Measurements from ENCODE around the gene TMEM54.

The TMEM54 gene

DNA sequence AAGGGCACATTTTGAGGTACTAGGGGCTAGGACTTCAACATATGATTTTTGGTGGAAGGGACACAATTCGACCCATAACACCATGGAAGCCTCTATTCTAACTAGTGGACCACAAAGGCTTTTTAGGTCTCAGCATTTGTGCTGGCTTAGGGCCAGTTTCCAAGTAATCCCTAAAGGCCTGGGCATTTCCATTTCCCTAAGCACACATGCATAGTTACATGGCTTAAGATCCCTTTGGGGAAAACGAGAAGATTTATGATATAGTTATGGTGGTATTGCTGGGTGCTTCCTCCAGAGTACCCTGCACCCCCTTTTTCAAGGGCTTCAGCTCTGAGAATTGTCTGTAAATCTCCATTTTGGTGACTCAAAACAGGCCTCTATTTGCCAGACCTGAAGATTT, 28.2 kb upstream of the TMEM54 start:
- in situ Hi-C loops (cut with HindIII; ENCODE audit: low pct_unique_long_range_greater_than_20kb, low sequenced_read_pairs) = no loop called here
- TF ChIP-seq JUND (IDR thresholded peaks at IDR 0.05; ENCODE audit: low read depth) = no peak

DNA sequence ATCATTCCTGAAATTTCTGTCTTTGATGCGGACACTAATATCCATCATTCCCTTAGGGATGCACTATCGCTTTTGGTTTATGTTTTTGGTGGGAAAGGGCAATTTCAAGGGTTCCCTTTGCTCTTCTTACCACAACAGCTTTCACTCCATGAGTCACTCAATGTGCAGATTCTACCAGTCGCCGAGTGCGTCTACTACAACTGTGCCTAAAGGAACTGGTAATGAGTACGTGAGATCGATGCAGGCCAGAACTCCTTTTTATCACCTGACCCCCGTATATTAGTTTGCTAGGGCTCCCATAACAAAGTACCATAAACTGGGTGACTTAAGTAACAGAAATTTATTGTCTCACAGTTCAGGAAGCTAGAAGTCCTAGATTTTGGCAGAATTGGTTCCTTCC, 27.5 kb upstream of the TMEM54 start:
- TF ChIP-seq JUND (IDR thresholded peaks at IDR 0.05; ENCODE audit: low read depth) = no peak
- no peak for DNase-seq (ENCODE audit: low read depth in 1 of 2, low spot score in 1 of 2)
- in situ Hi-C loops (cut with HindIII; ENCODE audit: low pct_unique_long_range_greater_than_20kb, low sequenced_read_pairs) = no loop called here

More for the DNA sequence above, 28.2 kb upstream of the TMEM54 start:
- DNase-seq (ENCODE audit: low read depth in 1 of 2, low spot score in 1 of 2) = no peak

DNA sequence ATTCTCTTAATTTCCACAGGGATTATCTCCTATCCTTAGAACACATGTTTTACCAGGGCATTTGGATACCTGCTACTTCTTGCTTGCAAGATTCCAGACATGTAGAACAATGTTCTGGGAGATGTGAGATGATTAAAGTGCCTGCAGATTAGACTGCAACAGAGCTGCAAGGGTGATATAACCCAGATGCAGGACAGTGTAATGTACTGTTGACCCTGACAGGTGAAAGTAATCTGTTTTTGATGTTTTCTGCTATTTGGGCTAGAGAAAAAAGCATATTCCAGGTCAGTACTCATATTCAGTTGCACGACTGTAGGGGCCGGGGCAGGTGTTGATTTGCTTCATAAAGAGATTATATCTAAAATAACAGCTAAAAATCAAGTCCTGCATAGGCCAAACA, 27.1 kb upstream of the TMEM54 start:
- TF ChIP-seq JUND (IDR thresholded peaks at IDR 0.05; ENCODE audit: low read depth) = no peak
- no peak for DNase-seq (ENCODE audit: low read depth in 1 of 2, low spot score in 1 of 2)
- in situ Hi-C loops (cut with HindIII; ENCODE audit: low pct_unique_long_range_greater_than_20kb, low sequenced_read_pairs) = no loop called here

DNA sequence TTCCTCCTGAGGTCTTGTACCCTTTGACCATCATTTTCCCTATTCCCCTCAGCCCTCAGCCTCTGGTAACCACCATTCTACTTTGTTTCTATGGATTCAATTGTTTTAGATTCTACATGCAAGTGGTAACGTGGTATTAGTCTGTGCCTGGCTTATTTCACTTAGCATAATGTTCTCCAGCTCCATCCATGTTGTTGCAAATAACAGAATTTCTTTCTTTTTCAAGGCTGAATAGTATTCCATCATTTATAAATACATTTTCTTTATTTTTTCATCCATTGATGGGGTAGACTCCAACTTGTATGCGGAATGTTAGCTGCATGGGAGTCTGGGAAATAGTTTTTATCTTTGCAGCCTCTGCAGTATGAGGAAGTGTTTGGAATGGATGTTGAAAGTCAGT, 26.3 kb upstream of the TMEM54 start:
- DNase-seq (ENCODE audit: low read depth in 1 of 2, low spot score in 1 of 2) = no peak
- no peak for TF ChIP-seq JUND (IDR thresholded peaks at IDR 0.05; ENCODE audit: low read depth)
- in situ Hi-C loops (cut with HindIII; ENCODE audit: low pct_unique_long_range_greater_than_20kb, low sequenced_read_pairs) = no loop called here

DNA sequence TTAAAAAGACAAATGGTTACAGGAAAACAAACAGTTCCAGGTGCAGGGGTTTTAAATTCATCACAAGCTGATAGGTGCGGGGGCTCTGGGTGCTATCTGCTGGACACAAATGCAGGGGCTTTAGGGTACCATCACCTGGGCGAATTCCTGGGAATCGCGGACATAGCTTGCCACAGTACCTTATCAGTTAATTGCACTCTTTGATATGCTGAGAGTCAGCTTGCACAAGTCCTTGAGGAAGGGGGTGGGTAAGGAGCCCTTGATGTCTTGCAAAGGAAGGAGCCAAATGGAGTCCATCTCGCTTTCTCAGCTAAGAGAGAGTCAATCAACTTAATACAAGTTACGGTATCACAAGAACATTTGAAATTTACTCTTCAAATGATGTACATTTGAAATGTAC, 25.4 kb upstream of the TMEM54 start:
- in situ Hi-C loops (cut with HindIII; ENCODE audit: low pct_unique_long_range_greater_than_20kb, low sequenced_read_pairs) = no loop called here
- no peak for TF ChIP-seq JUND (IDR thresholded peaks at IDR 0.05; ENCODE audit: low read depth)
- no peak for DNase-seq (ENCODE audit: low read depth in 1 of 2, low spot score in 1 of 2)

DNA sequence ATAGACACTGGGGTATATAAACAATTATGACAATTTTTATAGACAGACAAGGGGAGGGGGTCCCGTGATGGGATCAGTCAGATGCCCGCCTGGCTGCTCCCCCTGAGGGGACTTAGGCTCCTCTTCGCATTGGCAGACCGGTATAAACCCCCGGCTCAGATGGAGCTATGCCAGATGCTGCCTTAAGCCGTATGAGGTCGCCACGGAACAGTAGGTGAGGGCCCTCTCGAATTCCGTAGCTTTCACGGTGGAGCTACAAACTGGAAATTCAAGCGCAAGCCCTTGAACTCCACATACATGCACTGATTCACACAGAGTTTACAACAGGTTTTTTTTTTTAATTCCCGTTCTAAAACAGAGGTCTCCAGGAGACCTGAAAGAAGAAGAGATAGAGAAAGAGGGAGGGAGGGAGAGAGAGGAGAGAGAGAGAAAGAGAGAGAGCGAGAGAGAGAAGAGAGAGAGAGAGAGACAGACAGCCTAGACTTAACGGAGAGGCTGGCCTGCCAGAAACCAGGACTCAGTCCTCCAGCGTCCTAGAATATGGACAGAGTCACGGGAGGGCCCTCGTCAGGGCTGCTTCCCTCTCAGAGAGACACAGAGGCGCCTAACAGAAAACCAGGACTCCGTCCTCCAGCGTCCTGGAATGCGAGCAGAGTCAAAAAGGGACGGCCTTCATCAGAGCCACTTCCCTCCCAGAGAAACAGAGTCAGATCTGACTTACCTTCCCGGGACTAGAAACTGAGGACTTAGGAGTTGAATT, 24.4 kb upstream of the TMEM54 start:
- DNase-seq (ENCODE audit: low read depth in 1 of 2, low spot score in 1 of 2) = no peak
- TF ChIP-seq JUND (IDR thresholded peaks at IDR 0.05; ENCODE audit: low read depth) = no peak
- in situ Hi-C loops (cut with HindIII; ENCODE audit: low pct_unique_long_range_greater_than_20kb, low sequenced_read_pairs) = no loop called here

DNA sequence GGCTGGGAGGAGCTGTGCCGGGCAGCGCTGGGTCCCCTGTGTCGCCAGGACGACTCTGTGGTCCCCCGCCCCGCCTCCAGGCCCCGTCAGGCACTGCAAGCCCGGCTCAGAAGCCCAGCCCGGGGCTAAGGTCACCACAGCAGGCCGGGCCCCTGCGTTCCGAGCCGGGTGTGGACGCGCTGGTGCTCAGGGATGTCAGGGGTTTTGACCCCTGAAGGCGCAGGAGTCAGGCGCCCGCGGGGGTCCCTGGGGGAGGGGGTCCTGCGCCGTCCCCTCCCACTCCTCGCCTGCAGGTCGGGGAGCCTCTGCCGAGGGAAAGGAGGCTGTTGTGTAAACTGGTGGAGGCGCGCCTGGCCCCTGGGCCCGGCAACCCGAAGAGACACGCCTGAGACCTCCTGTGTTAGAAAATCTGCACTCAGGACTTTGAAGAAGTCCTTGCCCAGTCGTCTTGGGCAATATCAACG, 23.7 kb upstream of the TMEM54 start:
- TF ChIP-seq JUND (IDR thresholded peaks at IDR 0.05; ENCODE audit: low read depth) = no peak
- in situ Hi-C loops (cut with HindIII; ENCODE audit: low pct_unique_long_range_greater_than_20kb, low sequenced_read_pairs) = no loop called here
- no peak for DNase-seq (ENCODE audit: low read depth in 1 of 2, low spot score in 1 of 2)

DNA sequence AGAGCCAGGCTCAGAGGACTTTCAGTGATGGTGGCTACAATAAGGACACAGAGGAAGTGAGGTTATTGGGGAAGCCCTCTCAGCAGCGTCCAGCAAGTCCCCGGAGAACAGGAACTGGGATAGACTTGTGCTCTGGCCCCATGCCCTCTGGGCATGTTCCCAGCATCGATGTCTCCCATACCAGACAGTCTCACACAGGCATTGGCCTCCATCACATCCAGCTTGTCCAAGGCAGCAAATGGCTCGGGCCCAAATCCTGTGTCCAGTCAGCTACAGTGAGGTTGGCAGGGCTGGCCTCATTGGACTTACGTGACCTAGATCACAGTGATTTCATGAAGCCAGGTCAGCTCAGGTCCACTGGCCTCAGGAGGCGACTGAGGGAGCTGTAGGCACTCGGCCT, 19.6 kb upstream of the TMEM54 start:
- TF ChIP-seq JUND (IDR thresholded peaks at IDR 0.05; ENCODE audit: low read depth) = no peak
- DNase-seq (ENCODE audit: low read depth in 1 of 2, low spot score in 1 of 2) = no peak
- in situ Hi-C loops (cut with HindIII; ENCODE audit: low pct_unique_long_range_greater_than_20kb, low sequenced_read_pairs) = no loop called here

DNA sequence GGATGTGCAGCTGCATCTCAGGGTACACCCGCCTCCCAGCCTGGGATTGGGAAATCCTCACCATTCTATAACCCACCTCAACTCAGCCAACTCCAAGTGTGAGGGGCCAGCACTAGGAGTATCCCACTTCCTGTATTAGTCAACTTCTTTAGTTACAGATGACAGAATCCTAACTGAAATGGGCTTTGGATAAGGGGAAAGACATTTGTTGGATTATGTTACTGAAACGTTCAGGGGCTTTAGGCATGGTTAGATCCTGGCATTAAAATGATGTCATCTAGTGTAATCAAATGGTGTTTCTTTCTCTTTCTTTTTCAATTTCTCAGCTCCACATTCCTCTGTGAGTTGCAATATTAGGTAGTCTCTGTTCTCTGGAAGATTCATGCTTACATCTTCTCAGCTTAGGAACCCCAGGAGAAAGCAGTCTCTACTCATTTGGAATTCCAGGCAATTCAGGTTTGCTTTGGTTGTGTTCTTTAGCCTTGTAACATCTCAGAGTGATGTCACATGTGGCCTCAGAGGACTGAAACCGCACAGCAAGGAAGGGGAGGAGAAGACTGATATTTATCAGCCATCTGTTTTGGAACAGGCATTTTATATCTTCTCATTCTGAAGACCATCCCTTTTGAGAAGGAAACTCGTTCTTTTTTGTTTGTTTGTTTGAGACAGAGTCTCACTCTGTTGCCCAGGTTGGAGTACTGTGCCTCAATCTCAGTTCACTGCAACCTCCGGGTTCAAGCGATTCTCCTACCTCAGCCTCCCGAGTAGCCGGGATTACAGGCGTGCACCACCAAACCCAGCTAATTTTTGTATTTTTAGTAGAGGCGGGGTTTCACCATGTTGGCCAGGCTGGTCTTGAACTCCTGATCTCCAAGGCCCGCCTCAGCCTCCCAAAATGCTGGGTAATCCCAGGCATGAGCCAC, 18.9 kb upstream of the TMEM54 start:
- in situ Hi-C loops (cut with HindIII; ENCODE audit: low pct_unique_long_range_greater_than_20kb, low sequenced_read_pairs) = no loop called here
- DNase-seq (ENCODE audit: low read depth in 1 of 2, low spot score in 1 of 2) = no peak
- TF ChIP-seq JUND (IDR thresholded peaks at IDR 0.05; ENCODE audit: low read depth) = no peak

DNA sequence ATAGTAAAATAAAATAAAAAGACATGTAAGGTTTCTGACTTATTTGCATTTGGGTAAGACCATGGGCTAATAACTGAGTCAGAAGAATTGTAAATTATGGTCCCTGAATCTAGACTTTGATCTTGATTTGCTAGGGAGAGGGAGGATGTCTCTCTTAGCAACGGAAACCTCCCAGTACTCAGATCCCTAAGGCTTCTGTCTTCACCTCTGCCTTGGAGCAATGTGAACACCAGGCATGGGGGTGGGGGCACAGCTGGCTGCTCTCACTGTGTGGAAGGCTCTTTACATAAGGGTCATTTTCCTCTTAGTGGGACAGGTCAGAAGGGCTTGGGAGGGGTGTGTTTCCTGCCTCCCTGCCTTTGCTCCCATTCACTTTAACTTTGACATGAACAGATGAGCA, 17.0 kb upstream of the TMEM54 start:
- no peak for DNase-seq (ENCODE audit: low read depth in 1 of 2, low spot score in 1 of 2)
- in situ Hi-C loops (cut with HindIII; ENCODE audit: low pct_unique_long_range_greater_than_20kb, low sequenced_read_pairs) = no loop called here
- no peak for TF ChIP-seq JUND (IDR thresholded peaks at IDR 0.05; ENCODE audit: low read depth)

DNA sequence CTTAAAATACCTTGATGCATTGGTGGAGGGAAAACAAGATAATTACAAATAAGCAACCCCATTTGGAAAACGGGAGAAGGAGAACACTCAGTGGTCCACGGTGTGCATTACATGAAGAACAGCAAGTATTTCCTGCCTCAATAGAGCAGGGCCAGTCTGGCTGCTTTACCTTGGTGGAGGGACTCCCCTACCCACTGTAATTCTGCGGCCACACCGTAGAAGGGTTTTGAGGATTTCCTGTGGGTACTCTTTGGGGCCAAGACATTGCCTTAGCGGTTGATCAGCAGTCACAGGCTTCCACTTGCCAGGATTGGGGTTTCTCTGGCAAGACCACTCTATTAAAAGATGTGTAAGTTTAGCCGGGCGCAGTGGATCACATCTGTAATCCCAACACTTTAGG, 16.3 kb upstream of the TMEM54 start:
- no peak for DNase-seq (ENCODE audit: low read depth in 1 of 2, low spot score in 1 of 2)
- in situ Hi-C loops (cut with HindIII; ENCODE audit: low pct_unique_long_range_greater_than_20kb, low sequenced_read_pairs) = no loop called here
- no peak for TF ChIP-seq JUND (IDR thresholded peaks at IDR 0.05; ENCODE audit: low read depth)

DNA sequence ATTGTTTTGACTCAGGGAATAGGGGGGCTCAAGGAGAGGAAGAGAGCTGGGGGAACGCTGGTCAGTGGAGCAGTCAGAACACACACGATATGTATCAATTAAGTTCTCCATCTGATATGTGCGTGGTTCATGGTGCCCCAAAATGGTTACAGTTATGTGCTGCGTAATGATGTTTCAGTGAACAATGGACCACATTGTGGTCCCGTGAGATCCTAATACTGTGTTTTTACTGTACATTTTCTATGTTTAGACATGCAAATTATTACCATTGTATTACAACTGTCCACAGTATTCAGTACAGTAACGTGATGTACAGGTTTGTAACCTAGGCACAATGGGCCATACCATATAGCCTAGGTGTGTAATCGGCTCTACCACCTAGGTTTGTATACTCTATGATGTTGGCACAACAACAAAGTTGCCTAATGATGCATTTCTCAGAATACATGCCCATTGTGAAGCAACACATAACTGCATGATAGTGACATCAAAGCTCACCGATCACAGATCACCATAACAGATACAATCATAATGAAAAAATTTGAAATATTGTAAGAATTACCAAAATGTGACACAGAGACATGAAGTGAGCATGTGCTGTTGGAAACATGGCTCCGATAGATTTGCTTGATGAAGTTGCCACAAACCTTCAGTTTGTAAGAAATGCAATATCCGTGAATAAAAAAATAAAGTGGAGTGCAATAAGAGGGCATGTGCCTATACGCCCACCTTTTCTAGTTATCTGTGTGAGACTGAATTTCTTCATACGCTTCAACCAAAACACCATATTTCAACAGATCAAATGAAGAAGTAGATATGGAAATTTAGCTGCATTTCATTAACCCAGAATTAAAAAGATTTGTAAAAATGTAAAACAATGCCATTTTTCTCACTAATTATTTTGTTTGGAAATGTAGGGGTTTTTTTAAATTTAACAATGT, 14.8 kb upstream of the TMEM54 start:
- in situ Hi-C loops (cut with HindIII; ENCODE audit: low pct_unique_long_range_greater_than_20kb, low sequenced_read_pairs) = no loop called here
- no peak for DNase-seq (ENCODE audit: low read depth in 1 of 2, low spot score in 1 of 2)
- no peak for TF ChIP-seq JUND (IDR thresholded peaks at IDR 0.05; ENCODE audit: low read depth)

Data from T47D (cell line).